ENCODE data around the gene TSHB.

TSHB gene

GRCh38 chr1:115076384-115076915 lies 46.8 kb downstream of the TSHB start:
- Histone ChIP-seq H3K4me3 (ENCODE audit: low read length, poor library complexity, severe bottlenecking) (no peak overlapping the region), H3K4me2 (ENCODE audit: low read depth, low read length, poor library complexity, severe bottlenecking) (no peak overlapping the region), H3K9me2 (replicated peaks; ENCODE audit: low read depth, low read length) (no peaks in the 10 kb centered on the region), H3K4me1 (ENCODE audit: insufficient read depth, low read length, poor library complexity, severe bottlenecking) (peaks cover 25% of the 10 kb centered on the region), H3K36me3 (ENCODE audit: insufficient read depth, low read length) (no peaks in the 10 kb centered on the region), H3F3A (ENCODE audit: low read depth) (no peaks in the 10 kb centered on the region), H3K79me2 (ENCODE audit: insufficient read depth, low read length) (no peaks in the 10 kb centered on the region), H3K9ac (ENCODE audit: low read depth, low read length, poor library complexity, severe bottlenecking) (no peak overlapping the region), H2AFZ (ENCODE audit: low read length) (no peak overlapping the region), H4K20me1 (ENCODE audit: insufficient read depth, low read length, poor library complexity, severe bottlenecking) (no peaks in the 10 kb centered on the region), H3K9me3 (ENCODE audit: insufficient read depth, low read depth, low read length) (no peaks in the 10 kb centered on the region), H3K27me3 (ENCODE audit: insufficient read depth, low read length, poor library complexity, severe bottlenecking) (no peaks in the 10 kb centered on the region)
- TF ChIP-seq EZH2phosphoT487 (IDR thresholded peaks at IDR 0.05; ENCODE audit: borderline replicate concordance), result no peak
- no peak for TF ChIP-seq CTCF (conservative IDR thresholded peaks at IDR 0.05; ENCODE audit: low read length)

DNA sequence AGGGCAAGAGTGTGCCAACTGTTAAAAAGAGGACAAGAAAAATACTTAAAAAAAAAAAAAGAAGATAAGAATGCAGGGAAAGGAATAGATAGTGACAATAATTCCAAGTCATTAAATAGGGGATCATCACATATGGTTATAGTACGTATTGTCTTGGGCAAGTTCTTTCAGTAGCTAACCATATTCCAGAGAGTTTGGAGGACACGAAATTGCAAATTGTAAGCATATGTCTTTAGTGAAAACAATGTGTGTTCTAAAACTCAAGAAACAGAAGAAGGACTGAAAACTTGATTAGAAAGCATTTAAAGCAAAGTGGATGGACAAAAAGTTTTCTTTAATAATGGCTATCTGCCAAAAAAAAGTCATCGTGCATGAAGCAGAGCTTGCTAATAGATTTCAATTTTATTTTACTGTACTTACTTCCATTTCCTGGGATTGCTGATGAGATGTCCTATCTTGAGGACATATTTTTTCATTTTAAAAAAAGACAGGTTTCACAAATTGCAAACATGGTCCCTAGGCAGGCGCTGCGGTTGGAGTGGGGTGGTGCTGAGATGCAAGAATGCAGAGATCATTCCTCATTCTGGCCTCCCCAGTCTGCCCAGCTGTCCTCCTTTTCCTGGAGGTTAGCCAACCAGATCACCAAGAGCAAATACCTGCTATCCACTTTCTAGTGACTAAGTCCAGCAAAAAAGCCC lies 47.8 kb downstream of the TSHB start:
- Histone ChIP-seq H3F3A (ENCODE audit: low read depth) (no peaks in the 10 kb centered on the region), H3K9ac (ENCODE audit: low read depth, low read length, poor library complexity, severe bottlenecking) (no peak overlapping the region), H3K36me3 (ENCODE audit: insufficient read depth, low read length) (no peaks in the 10 kb centered on the region), H4K20me1 (ENCODE audit: insufficient read depth, low read length, poor library complexity, severe bottlenecking) (no peaks in the 10 kb centered on the region), H2AFZ (ENCODE audit: low read length) (no peak overlapping the region), H3K4me1 (ENCODE audit: insufficient read depth, low read length, poor library complexity, severe bottlenecking) (peaks cover 15% of the 10 kb centered on the region), H3K9me2 (replicated peaks; ENCODE audit: low read depth, low read length) (no peaks in the 10 kb centered on the region), H3K79me2 (ENCODE audit: insufficient read depth, low read length) (no peaks in the 10 kb centered on the region), H3K27me3 (ENCODE audit: insufficient read depth, low read length, poor library complexity, severe bottlenecking) (no peaks in the 10 kb centered on the region), H3K9me3 (ENCODE audit: insufficient read depth, low read depth, low read length) (no peaks in the 10 kb centered on the region), H3K4me2 (ENCODE audit: low read depth, low read length, poor library complexity, severe bottlenecking) (no peak overlapping the region), H3K4me3 (ENCODE audit: low read length, poor library complexity, severe bottlenecking) (no peak overlapping the region)
- TF ChIP-seq EZH2phosphoT487 (IDR thresholded peaks at IDR 0.05; ENCODE audit: borderline replicate concordance) (no peak), CTCF (conservative IDR thresholded peaks at IDR 0.05; ENCODE audit: low read length) (no peak)

GRCh38 chr1:115077984-115078330 lies 48.3 kb downstream of the TSHB start:
- TF ChIP-seq CTCF (conservative IDR thresholded peaks at IDR 0.05; ENCODE audit: low read length) (no peak), EZH2phosphoT487 (IDR thresholded peaks at IDR 0.05; ENCODE audit: borderline replicate concordance) (no peak)
- no peak overlapping the region for H3K4me3 ChIP-seq (ENCODE audit: low read length, poor library complexity, severe bottlenecking)
- no peak overlapping the region for H3K4me2 ChIP-seq (ENCODE audit: low read depth, low read length, poor library complexity, severe bottlenecking)

More at GRCh38 chr1:115077984-115078330, 48.3 kb downstream of the TSHB start:
- H3K9me2 ChIP-seq (replicated peaks; ENCODE audit: low read depth, low read length), result no peaks in the 10 kb centered on the region
- no peaks in the 10 kb centered on the region for H3K36me3 ChIP-seq (ENCODE audit: insufficient read depth, low read length)
- no peaks in the 10 kb centered on the region for H3K9me3 ChIP-seq (ENCODE audit: insufficient read depth, low read depth, low read length)
- peaks cover 10% of the 10 kb centered on the region for H3K4me1 ChIP-seq (ENCODE audit: insufficient read depth, low read length, poor library complexity, severe bottlenecking)
- no peak overlapping the region for H3K9ac ChIP-seq (ENCODE audit: low read depth, low read length, poor library complexity, severe bottlenecking)
- no peak overlapping the region for H2AFZ ChIP-seq (ENCODE audit: low read length)
- no peaks in the 10 kb centered on the region for H3F3A ChIP-seq (ENCODE audit: low read depth)
- H3K79me2 ChIP-seq (ENCODE audit: insufficient read depth, low read length), result no peaks in the 10 kb centered on the region
- no peaks in the 10 kb centered on the region for H4K20me1 ChIP-seq (ENCODE audit: insufficient read depth, low read length, poor library complexity, severe bottlenecking)
- H3K27me3 ChIP-seq (ENCODE audit: insufficient read depth, low read length, poor library complexity, severe bottlenecking), result no peaks in the 10 kb centered on the region

Data from Loucy (cell line).